IMR-90 (cell line): Measurements from ENCODE around the gene LMTK2. TPM values are rescaled to one million over a fixed set of nuclear protein-coding genes. Genes with fewer than 3 reads are reported as not detected.

Source experiments
- ATAC-seq: fragments of 200-7000 bp; cut with Tn5 transposase; 2 replicates; pipeline ENCODE4 v1.9.1; 2020; ENCODE audit warnings: low read depth, mild to moderate bottlenecking, moderate library complexity
- BruUV-seq: library from RNA; stranded (reverse); fragments of 400-500 nt; replicated peaks from 2 replicates; lab custom pipeline; 2021; lab: Mats Ljungman, UMichigan
- CTCF ChIA-PET: fragments of 300-600 bp; formaldehyde crosslinking; extraction: SDS; loops from one replicate; lab custom pipeline; 2021; ENCODE audit warnings: antibody characterized with exemption; lab: Yijun Ruan, JAX
- POLR2A ChIA-PET: fragments of 300-600 bp; sonication (Branson Sonifier 250); formaldehyde crosslinking; loops from one replicate; lab custom pipeline; 2022; ENCODE audit warnings: antibody characterized with exemption; ENCODE audit not compliant: unreplicated experiment; lab: Charles Lee
- DNase-seq: peaks from one replicate; pipeline ENCODE4 v3.0.0; 2013
- H2AFZ ChIP-seq: replicated peaks from 2 replicates; pipeline ENCODE3; 2013; ENCODE audit warnings: low read length, mild to moderate bottlenecking; ENCODE audit not compliant: poor library complexity
- H2AK5ac ChIP-seq: 2 replicates; pipeline ENCODE4 v1.6.1; 2013; ENCODE audit warnings: low read depth, low read length, inconsistent platforms
- H2AK9ac ChIP-seq: replicated peaks from 2 replicates; pipeline ENCODE3; 2013; ENCODE audit warnings: mild to moderate bottlenecking, low read depth, low read length, moderate library complexity; ENCODE audit not compliant: poor library complexity
- H2BK120ac ChIP-seq: 2 replicates; pipeline ENCODE4 v1.6.1; 2013; ENCODE audit warnings: low read depth, low read length, inconsistent platforms
- H2BK15ac ChIP-seq: 3 replicates; pipeline ENCODE4 v1.6.1; 2013; ENCODE audit warnings: low read depth, low read length, inconsistent platforms
- H2BK20ac ChIP-seq: 2 replicates; pipeline ENCODE4 v1.6.1; 2013; ENCODE audit warnings: low read depth, mild to moderate bottlenecking, inconsistent platforms, low read length, moderate library complexity
- H2BK5ac ChIP-seq: 2 replicates; pipeline ENCODE4 v1.6.1; 2013; ENCODE audit warnings: mild to moderate bottlenecking, low read depth, low read length, inconsistent platforms; ENCODE audit not compliant: poor library complexity, severe bottlenecking
- H3K14ac ChIP-seq: replicated peaks from 2 replicates; pipeline ENCODE4 v1.6.1; 2013; ENCODE audit warnings: low read depth, low read length, inconsistent platforms
- H3K18ac ChIP-seq: 2 replicates; pipeline ENCODE4 v1.6.1; 2013; ENCODE audit warnings: low read depth, low read length, control low read depth
- H3K23ac ChIP-seq: 2 replicates; pipeline ENCODE4 v1.6.1; 2013; ENCODE audit warnings: low read depth, low read length, inconsistent platforms
- H3K27ac ChIP-seq: 2 replicates; pipeline ENCODE4 v1.5.1; 2013; ENCODE audit warnings: mild to moderate bottlenecking, control low read depth, low read length; ENCODE audit not compliant: insufficient read depth
- H3K27me3 ChIP-seq: 2 replicates; pipeline ENCODE4 v1.6.1; 2013; ENCODE audit warnings: low read length; ENCODE audit not compliant: control insufficient read depth, insufficient read depth
- H3K36me3 ChIP-seq: 2 replicates; pipeline ENCODE4 v1.6.1; 2013; ENCODE audit warnings: low read length, mixed read lengths; ENCODE audit not compliant: control insufficient read depth, insufficient read depth
- H3K4ac ChIP-seq: 2 replicates; pipeline ENCODE4 v1.6.1; 2013; ENCODE audit warnings: low read depth, low read length, inconsistent platforms
- H3K4me1 ChIP-seq: 2 replicates; pipeline ENCODE4 v1.6.1; 2013; ENCODE audit warnings: low read length, mixed read lengths; ENCODE audit not compliant: control insufficient read depth, insufficient read depth
- H3K4me2 ChIP-seq: 2 replicates; pipeline ENCODE4 v1.6.1; 2013; ENCODE audit warnings: low read depth, mild to moderate bottlenecking, control low read depth, low read length, moderate library complexity
- H3K4me3 ChIP-seq: 2 replicates; pipeline ENCODE4 v1.5.1; 2013; ENCODE audit warnings: low read depth, mild to moderate bottlenecking, control low read depth, low read length, moderate library complexity; ENCODE audit not compliant: insufficient read depth
- H3K56ac ChIP-seq: 2 replicates; pipeline ENCODE4 v1.6.1; 2013; ENCODE audit warnings: low read length, inconsistent platforms; ENCODE audit not compliant: insufficient read depth; ENCODE audit errors: extremely low read depth
- H3K79me1 ChIP-seq, 2 experiments: 2 replicates each; pipeline ENCODE4 v1.6.1; 2013; ENCODE audit warnings: low read length in 2 of 2, inconsistent platforms in 1 of 2, low read depth in 1 of 2
- H3K9ac ChIP-seq: 2 replicates; pipeline ENCODE4 v1.6.1; 2013; ENCODE audit warnings: low read depth, low read length, control low read depth
- H3K9me1 ChIP-seq: 2 replicates; pipeline ENCODE4 v1.6.1; 2013; ENCODE audit warnings: low read length, inconsistent platforms; ENCODE audit not compliant: insufficient read depth
- H3K9me3 ChIP-seq: 2 replicates; pipeline ENCODE4 v1.6.1; 2013; ENCODE audit warnings: low read length; ENCODE audit not compliant: control insufficient read depth, insufficient read depth
- H4K20me1 ChIP-seq: 2 replicates; pipeline ENCODE4 v1.6.1; 2013; ENCODE audit warnings: low read length, inconsistent platforms; ENCODE audit not compliant: insufficient read depth
- H4K5ac ChIP-seq: 2 replicates; pipeline ENCODE4 v1.6.1; 2013; ENCODE audit warnings: mild to moderate bottlenecking, low read depth, low read length, control low read depth
- H4K8ac ChIP-seq, 2 experiments: 2 replicates each; pipeline ENCODE4 v1.6.1; 2013; ENCODE audit warnings: low read depth in 2 of 2, low read length in 2 of 2, control low read depth in 1 of 2, inconsistent platforms in 1 of 2
- H4K91ac ChIP-seq: 2 replicates; pipeline ENCODE4 v1.6.1; 2013; ENCODE audit warnings: low read depth, low read length, inconsistent platforms; ENCODE audit not compliant: insufficient read depth
- CHD1 ChIP-seq: IDR thresholded peaks from 2 replicates; pipeline ENCODE4 v1.6.1; 2012; ENCODE audit warnings: low read depth, low read length, improper control_type of control experiment
- FOS ChIP-seq: fragments of 150-350 bp; IDR thresholded peaks from 2 replicates; pipeline ENCODE4 v1.6.1; 2016; ENCODE audit warnings: low read depth, low read length
- MAFK ChIP-seq: IDR thresholded peaks from 2 replicates; pipeline ENCODE4 v1.6.1; 2012; ENCODE audit warnings: low read depth, low read length, improper control_type of control experiment
- MAZ ChIP-seq: IDR thresholded peaks from 2 replicates; pipeline ENCODE4 v1.6.1; 2012; ENCODE audit warnings: low read depth, mild to moderate bottlenecking, low read length, improper control_type of control experiment, moderate library complexity, borderline replicate concordance
- POLR2A ChIP-seq: IDR thresholded peaks from 2 replicates; pipeline ENCODE4 v1.6.1; 2012; ENCODE audit warnings: mild to moderate bottlenecking, low read depth, low read length
- RAD21 ChIP-seq: IDR thresholded peaks from 2 replicates; pipeline ENCODE4 v1.6.1; 2012; ENCODE audit warnings: low read length, improper control_type of control experiment
- RCOR1 ChIP-seq: IDR thresholded peaks from 2 replicates; pipeline ENCODE4 v1.6.1; 2012; ENCODE audit warnings: mild to moderate bottlenecking, low read length, improper control_type of control experiment; ENCODE audit not compliant: insufficient replicate concordance
- WGBS, 2 experiments: methylation state at CpG; one replicate each; pipeline versions ENCODE4 v1.1.5 to v1.1.7; 2013; ENCODE audit warnings: missing lambda C conversion rate in 2 of 2; ENCODE audit not compliant: insufficient read length in 1 of 2; ENCODE audit errors: extremely low coverage in 2 of 2; 5-methylcytosine and 5-hydroxymethylcytosine counted together
- dilution Hi-C: fragments of 300-500 bp; cut with HindIII; formaldehyde crosslinking; loops from one replicate; pipeline ENCODE4 v1.14.3; 2018; ENCODE audit warnings: low sequenced_read_pairs; ENCODE audit not compliant: unreplicated experiment
- in situ Hi-C: fragments of 300-500 bp; cut with MboI; formaldehyde crosslinking; loops from 3 replicates; pipeline ENCODE4 v1.14.3; 2019; ENCODE audit warnings: low sequenced_read_pairs, inconsistent platforms, mixed read lengths
- intact Hi-C: fragments of 100-400 bp; cut with micrococcal nuclease; formaldehyde crosslinking; loops from 2 replicates; pipeline ENCODE4 v1.10.0; 2022
- polyA plus RNA-seq, 3 experiments: library from polyadenylated mRNA; depleted of rRNA; stranded (reverse); fragments of >200 nt; gene quantifications; 2 replicates each; pipeline ENCODE4 v1.2.3, GENCODE V29; 2012; ENCODE audit warnings: low replicate concordance in 1 of 3
- total RNA-seq: library from RNA; depleted of rRNA; stranded (reverse); fragments of >200 nt; gene quantifications from 2 replicates; pipeline ENCODE4 v1.2.3, GENCODE V29; 2012
- TF ChIP-seq, protein P1 (sequence below): fragments of 150-350 bp; IDR thresholded peaks from 2 replicates; pipeline ENCODE4 v1.6.1; 2017; ENCODE audit warnings: mild to moderate bottlenecking, antibody characterized with exemption, low read length, low read depth
- TF ChIP-seq, protein P2 (sequence below): conservative IDR thresholded peaks from 2 replicates; pipeline ENCODE4 v1.5.1; 2012; ENCODE audit warnings: mild to moderate bottlenecking, low read depth, low read length, improper control_type of control experiment

Gene LMTK2
- total and polyA plus RNA-seq, 2 of the 4 experiments (the other 2 are of a cell fraction) = 4.4 to 5.0 TPM

DNA sequence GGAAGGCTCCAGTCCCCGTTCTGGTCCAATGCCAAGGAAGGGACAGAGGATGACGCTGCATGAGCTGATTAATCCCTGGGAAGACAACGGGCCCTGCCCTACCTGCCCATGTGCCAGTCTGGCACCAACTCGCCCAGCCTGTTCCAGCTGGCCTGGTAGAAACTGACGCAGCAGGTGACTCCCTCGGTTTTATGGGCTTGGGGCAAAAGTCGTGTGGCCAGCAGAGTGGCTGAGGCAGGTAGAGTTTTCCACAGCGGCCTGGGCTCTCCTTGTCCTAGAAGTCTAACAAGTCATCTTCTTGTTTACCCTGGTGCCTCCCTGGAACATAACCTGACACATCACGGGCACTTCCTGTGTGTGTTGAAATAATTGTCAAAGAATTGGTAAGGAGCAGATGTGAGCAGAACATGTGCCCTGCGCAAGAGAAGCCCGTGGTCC, 20.4 kb upstream of the LMTK2 start:
- H3K9me3 ChIP-seq = no peaks in the 10 kb centered on the region
- H2BK120ac ChIP-seq = no peak overlapping the region
- TF ChIP-seq POLR2A = no peak
- no peak for TF ChIP-seq FOS
- TF ChIP-seq, protein P1, sequence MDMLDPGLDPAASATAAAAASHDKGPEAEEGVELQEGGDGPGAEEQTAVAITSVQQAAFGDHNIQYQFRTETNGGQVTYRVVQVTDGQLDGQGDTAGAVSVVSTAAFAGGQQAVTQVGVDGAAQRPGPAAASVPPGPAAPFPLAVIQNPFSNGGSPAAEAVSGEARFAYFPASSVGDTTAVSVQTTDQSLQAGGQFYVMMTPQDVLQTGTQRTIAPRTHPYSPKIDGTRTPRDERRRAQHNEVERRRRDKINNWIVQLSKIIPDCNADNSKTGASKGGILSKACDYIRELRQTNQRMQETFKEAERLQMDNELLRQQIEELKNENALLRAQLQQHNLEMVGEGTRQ = no peak
- TF ChIP-seq RCOR1 = no peak
- no peak for TF ChIP-seq MAZ
- no peak for TF ChIP-seq RAD21
- no peak for TF ChIP-seq MAFK
- TF ChIP-seq CHD1 = no peak
- TF ChIP-seq, protein P2, sequence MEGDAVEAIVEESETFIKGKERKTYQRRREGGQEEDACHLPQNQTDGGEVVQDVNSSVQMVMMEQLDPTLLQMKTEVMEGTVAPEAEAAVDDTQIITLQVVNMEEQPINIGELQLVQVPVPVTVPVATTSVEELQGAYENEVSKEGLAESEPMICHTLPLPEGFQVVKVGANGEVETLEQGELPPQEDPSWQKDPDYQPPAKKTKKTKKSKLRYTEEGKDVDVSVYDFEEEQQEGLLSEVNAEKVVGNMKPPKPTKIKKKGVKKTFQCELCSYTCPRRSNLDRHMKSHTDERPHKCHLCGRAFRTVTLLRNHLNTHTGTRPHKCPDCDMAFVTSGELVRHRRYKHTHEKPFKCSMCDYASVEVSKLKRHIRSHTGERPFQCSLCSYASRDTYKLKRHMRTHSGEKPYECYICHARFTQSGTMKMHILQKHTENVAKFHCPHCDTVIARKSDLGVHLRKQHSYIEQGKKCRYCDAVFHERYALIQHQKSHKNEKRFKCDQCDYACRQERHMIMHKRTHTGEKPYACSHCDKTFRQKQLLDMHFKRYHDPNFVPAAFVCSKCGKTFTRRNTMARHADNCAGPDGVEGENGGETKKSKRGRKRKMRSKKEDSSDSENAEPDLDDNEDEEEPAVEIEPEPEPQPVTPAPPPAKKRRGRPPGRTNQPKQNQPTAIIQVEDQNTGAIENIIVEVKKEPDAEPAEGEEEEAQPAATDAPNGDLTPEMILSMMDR = no peak
- no peak overlapping the region for H2AFZ ChIP-seq
- H3K9ac ChIP-seq = no peak overlapping the region
- peaks cover 2% of the 10 kb centered on the region; the same call in 1 of the 2 replicates for H3K27me3 ChIP-seq
- DNase-seq = no peak
- no peaks in the 10 kb centered on the region for H3K36me3 ChIP-seq
- BruUV-seq = no TSS peak
- H3K14ac ChIP-seq = no peak overlapping the region
- no peak overlapping the region for H3K4me3 ChIP-seq
- no peak overlapping the region for H2BK5ac ChIP-seq
- no peak overlapping the region for H4K5ac ChIP-seq
- ATAC-seq = no peak
- no peak overlapping the region for H2AK9ac ChIP-seq
- H3K56ac ChIP-seq = no peak overlapping the region
- no peak overlapping the region for H4K91ac ChIP-seq
- no peaks in the 10 kb centered on the region for H4K20me1 ChIP-seq
- H3K18ac ChIP-seq = no peak overlapping the region
- no peak overlapping the region for H2AK5ac ChIP-seq
- H3K79me1 ChIP-seq = no peaks in the 10 kb centered on the region
- H3K4me1 ChIP-seq = no peaks in the 10 kb centered on the region
- no peak overlapping the region for H3K23ac ChIP-seq
- no peak overlapping the region for H4K8ac ChIP-seq
- H3K4me2 ChIP-seq = no peak overlapping the region
- WGBS, 2 experiments = 80% methylated on average over 1 of the region's 11 CpGs; no CpG with 5 or more reads in 1 of the 2 experiments
- dilution Hi-C loops (no loop called here), in situ Hi-C loops (no loop called here), intact Hi-C loops (no loop called here)
- no peak overlapping the region for H3K27ac ChIP-seq
- no peak overlapping the region for H2BK20ac ChIP-seq
- ChIA-PET POLR2A (no interaction called here), CTCF (no interaction called here)
- no peak overlapping the region for H3K4ac ChIP-seq
- no peak overlapping the region for H2BK15ac ChIP-seq
- no peaks in the 10 kb centered on the region for H3K9me1 ChIP-seq
